Bronchus fibroblast of lung (primary cell): ENCODE results near the gene RBM33. TPM values are rescaled to one million over a fixed set of nuclear protein-coding genes. Genes with fewer than 3 reads are reported as not detected.

Source experiments
- total RNA-seq: library from RNA; depleted of rRNA; stranded (reverse); fragments of >200 nt; gene quantifications from 2 replicates; pipeline ENCODE4 v1.2.3, GENCODE V29; 2015

RBM33 gene
- total RNA-seq = 7.6 and 8.9 TPM in 2 replicates

DNA sequence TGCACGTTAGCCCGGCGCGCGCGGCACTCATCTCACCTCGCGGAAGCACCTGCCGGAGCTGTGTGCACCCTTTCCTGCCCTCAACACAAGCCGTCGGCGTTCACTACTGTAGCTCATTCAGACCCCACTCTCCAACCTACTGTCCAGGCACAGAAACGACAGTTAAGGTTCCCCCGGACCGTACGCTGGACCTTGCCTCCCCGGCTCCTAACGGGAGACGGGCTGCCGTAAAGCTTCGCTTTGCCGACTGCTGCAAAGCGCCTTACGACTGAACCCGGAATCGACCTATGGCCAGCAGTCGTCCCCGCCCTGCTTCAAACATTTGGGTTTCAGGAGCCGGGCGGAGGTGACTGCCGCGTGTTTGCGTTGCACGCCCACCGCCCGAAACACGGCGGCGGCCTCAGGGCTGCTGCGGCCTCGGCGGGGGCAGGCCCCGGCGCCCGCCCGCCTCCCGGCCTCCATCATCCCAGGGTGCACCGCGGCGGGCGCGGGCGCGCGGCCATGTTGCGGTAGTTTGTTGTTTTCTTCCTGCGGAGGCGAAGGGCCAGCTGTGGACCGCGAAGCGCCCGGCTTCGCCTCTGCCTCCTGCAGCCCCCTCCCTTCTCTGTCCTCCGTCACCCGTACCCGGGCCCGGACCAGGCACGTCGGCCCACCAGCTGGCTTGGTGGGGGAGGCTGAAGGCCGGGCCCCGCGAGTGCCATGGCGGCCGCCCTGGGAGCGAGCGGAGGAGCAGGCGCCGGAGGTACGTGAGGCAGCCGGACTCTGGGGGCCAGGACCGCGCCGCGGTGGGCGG lies at the start of gene RBM33:
Gene RBM33 (plus strand): TSS at position 484 of the 793 bp plus-strand sequence. CDS start 216 bp downstream, at position 700.

DNA sequence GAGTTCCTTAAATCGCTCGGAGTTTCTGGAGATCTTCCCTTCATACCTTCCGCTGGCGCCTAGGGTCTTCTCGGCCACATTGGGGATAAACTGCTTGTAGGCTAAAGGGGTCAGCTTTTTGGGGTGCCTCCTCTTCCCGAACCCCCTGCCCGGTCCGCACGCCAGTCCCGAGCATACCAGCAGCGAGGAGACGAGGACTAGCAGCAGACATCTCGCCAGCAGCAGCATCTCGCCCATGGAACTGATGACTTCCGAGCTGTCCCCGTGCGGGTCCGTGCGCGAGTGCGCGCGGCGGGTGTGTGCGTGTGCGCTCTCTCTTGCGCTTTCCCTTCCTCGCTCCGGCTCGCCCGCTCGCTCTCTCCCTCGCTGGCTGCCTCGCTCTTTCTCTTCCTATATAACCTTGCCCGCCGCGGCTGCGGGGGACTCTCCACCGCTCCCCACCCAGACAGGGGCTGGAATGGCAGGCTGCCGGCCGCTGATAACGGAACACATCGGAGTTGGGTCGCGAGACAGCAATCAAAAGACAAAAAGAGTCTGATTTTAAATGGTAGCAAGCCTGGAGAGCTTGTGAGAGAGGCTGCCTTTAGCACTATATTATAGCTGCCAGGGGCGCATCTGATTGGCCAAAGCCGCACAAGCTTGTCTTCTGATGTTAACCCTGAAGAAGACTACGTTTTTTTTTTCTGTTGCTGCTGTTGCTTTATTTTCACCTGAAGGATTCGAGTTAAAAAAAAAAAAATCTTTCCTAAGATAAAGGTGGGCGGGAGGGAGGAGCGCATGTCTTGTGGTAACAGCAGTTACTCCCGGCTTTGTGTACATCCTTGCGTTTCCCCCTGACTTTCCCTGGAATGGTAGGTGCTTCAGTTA lies 167.7 kb downstream of the RBM33 start, which contains the start of gene SHH:
Gene SHH (minus strand): TSS at position 569 of the 867 bp plus-strand sequence. CDS start 341 bp downstream, at position 228.

Other genes with a start within 250 kb of the RBM33 start
- gene EN2, start 186.5 kb upstream of the RBM33 start, total RNA-seq = not detected in 2 replicates
- gene CNPY1, start 98.1 kb upstream of the RBM33 start, total RNA-seq = not detected in 2 replicates
- not detected in 2 replicates for gene SHH, start 167.8 kb downstream of the RBM33 start, total RNA-seq